Lower lobe of right lung (tissue), 2 donors: ENCODE results near the gene PHKA2. TPM values are rescaled to one million over a fixed set of nuclear protein-coding genes. Genes with fewer than 3 reads are reported as not detected.

Experiments
- ATAC-seq, 2 donors: fragments of 200-7000 bp; cut with Tn5 transposase; one replicate each; pipeline ENCODE4 v1.9.1; 2020 to 2022; ENCODE audit warnings: mild to moderate bottlenecking in 2 of 2, moderate library complexity in 2 of 2
- DNase-seq: peaks from one replicate; pipeline ENCODE4 v3.0.0-alpha.2; 2020
- H3K27ac ChIP-seq: fragments of 200-600 bp; one replicate; pipeline ENCODE4 v1.8.0; 2022
- H3K27me3 ChIP-seq: fragments of 200-600 bp; one replicate; pipeline ENCODE4 v1.8.0; 2022; ENCODE audit warnings: low read depth
- H3K36me3 ChIP-seq: fragments of 200-600 bp; one replicate; pipeline ENCODE4 v1.8.0; 2022; ENCODE audit warnings: mild to moderate bottlenecking
- H3K4me1 ChIP-seq: fragments of 200-600 bp; one replicate; pipeline ENCODE4 v1.8.0; 2022
- H3K4me3 ChIP-seq: fragments of 200-600 bp; one replicate; pipeline ENCODE4 v1.8.0; 2022; ENCODE audit warnings: mild to moderate bottlenecking
- H3K9me3 ChIP-seq: fragments of 200-600 bp; one replicate; pipeline ENCODE4 v1.8.0; 2022
- CTCF ChIP-seq: fragments of 200-600 bp; IDR thresholded peaks from one replicate; pipeline ENCODE4 v1.8.0; 2022; ENCODE audit warnings: antibody characterized with exemption, mild to moderate bottlenecking
- intact Hi-C: fragments of 100-400 bp; cut with DNase I; formaldehyde crosslinking; loops from one replicate; pipeline ENCODE4 v1.11.0; 2022
- total RNA-seq: library from RNA; stranded (reverse); fragmentation: NEBNext Ultra II Directional; extraction: Animal tissue kit (Norgen Biotek cat#: 25700); gene quantifications from one replicate; pipeline ENCODE4 v1.2.1, GENCODE V29; 2021
- donor health status: DM: no; HTN: yes; CAD: no; lungs with severe emphysema.

The PHKA2 gene
- total RNA-seq, 1 donor from 2014 or later = 27.5 TPM

- ATAC-seq (no peak), DNase-seq (no peak)
- Histone ChIP-seq H3K27ac (no peak overlapping the region), H3K9me3 (no peaks in the 10 kb centered on the region), H3K36me3 (no peaks in the 10 kb centered on the region), H3K4me1 (no peaks in the 10 kb centered on the region), H3K27me3 (no peaks in the 10 kb centered on the region), H3K4me3 (no peak overlapping the region)
- no peak for TF ChIP-seq CTCF
- intact Hi-C loops = no loop called here
These were observed 109.2 kb downstream of the PHKA2 start for GRCh38 chrX:18874560-18875255.

GRCh38 chrX:18873836-18874235 lies 110.1 kb downstream of the PHKA2 start:
- Histone ChIP-seq H3K36me3 (no peaks in the 10 kb centered on the region), H3K4me1 (no peaks in the 10 kb centered on the region), H3K9me3 (no peaks in the 10 kb centered on the region), H3K27ac (no peak overlapping the region), H3K27me3 (no peaks in the 10 kb centered on the region), H3K4me3 (no peak overlapping the region)
- TF ChIP-seq CTCF = no peak
- DNase-seq (no peak), ATAC-seq (no peak)
- intact Hi-C loops = no loop called here

GRCh38 chrX:18873189-18873791 lies 110.6 kb downstream of the PHKA2 start:
- Histone ChIP-seq H3K27me3 (no peaks in the 10 kb centered on the region), H3K4me1 (no peaks in the 10 kb centered on the region), H3K4me3 (no peak overlapping the region), H3K9me3 (no peaks in the 10 kb centered on the region), H3K36me3 (no peaks in the 10 kb centered on the region), H3K27ac (no peak overlapping the region)
- peak in 1 of 2 donors; percentile 9 for ATAC-seq
- TF ChIP-seq CTCF = no peak
- intact Hi-C loops = no loop called here
- no peak for DNase-seq

- no peaks in the 10 kb centered on the region for H3K9me3 ChIP-seq
- H3K36me3 ChIP-seq = no peaks in the 10 kb centered on the region
- intact Hi-C loops = no loop called here
- ATAC-seq (no peak), DNase-seq (no peak)
- no peak overlapping the region for H3K27ac ChIP-seq
- TF ChIP-seq CTCF = no peak
- H3K4me1 ChIP-seq = no peaks in the 10 kb centered on the region
- no peak overlapping the region for H3K4me3 ChIP-seq
- H3K27me3 ChIP-seq = no peaks in the 10 kb centered on the region
These were observed 111.3 kb downstream of the PHKA2 start for GRCh38 chrX:18872621-18873020.

- no peaks in the 10 kb centered on the region for H3K36me3 ChIP-seq
- no peak overlapping the region for H3K27ac ChIP-seq
- DNase-seq (no peak), ATAC-seq (no peak)
- TF ChIP-seq CTCF = no peak
- no peaks in the 10 kb centered on the region for H3K9me3 ChIP-seq
- H3K4me1 ChIP-seq = no peaks in the 10 kb centered on the region
- intact Hi-C loops = no loop called here
- H3K27me3 ChIP-seq = no peaks in the 10 kb centered on the region
- no peak overlapping the region for H3K4me3 ChIP-seq
These were observed 111.9 kb downstream of the PHKA2 start for GRCh38 chrX:18871970-18872369.
